Muscle layer of colon (tissue), 2 donors: ENCODE measurements around the gene COL26A1.

Source experiments
- H3K27ac ChIP-seq: one replicate; pipeline ENCODE4 v1.7.0; 2013; ENCODE audit warnings: low read depth, mild to moderate bottlenecking, low read length, moderate library complexity
- H3K27me3 ChIP-seq, 2 donors: one replicate each; pipeline ENCODE4 v1.7.0; 2013; ENCODE audit warnings: low read length in 2 of 2, mild to moderate bottlenecking in 2 of 2; ENCODE audit not compliant: insufficient read depth in 2 of 2, control insufficient read depth in 1 of 2
- H3K36me3 ChIP-seq: one replicate; pipeline ENCODE4 v1.7.0; 2013; ENCODE audit warnings: mild to moderate bottlenecking, low read length; ENCODE audit not compliant: insufficient read depth
- H3K4me1 ChIP-seq: one replicate; pipeline ENCODE4 v1.7.0; 2013; ENCODE audit warnings: mild to moderate bottlenecking, low read length; ENCODE audit not compliant: insufficient read depth
- H3K4me3 ChIP-seq, 2 donors: one replicate each; pipeline ENCODE4 v1.7.0; 2013; ENCODE audit warnings: low read length in 2 of 2, low read depth in 1 of 2, mild to moderate bottlenecking in 1 of 2, moderate library complexity in 1 of 2
- H3K9ac ChIP-seq: one replicate; pipeline ENCODE4 v1.7.0; 2013; ENCODE audit warnings: low read length
- H3K9me3 ChIP-seq: one replicate; pipeline ENCODE4 v1.7.0; 2013; ENCODE audit warnings: mild to moderate bottlenecking, low read length
- donor health status: abdominal sarcoma.
- donor health status: Adenocarcinoma of cecum.

COL26A1 gene

DNA sequence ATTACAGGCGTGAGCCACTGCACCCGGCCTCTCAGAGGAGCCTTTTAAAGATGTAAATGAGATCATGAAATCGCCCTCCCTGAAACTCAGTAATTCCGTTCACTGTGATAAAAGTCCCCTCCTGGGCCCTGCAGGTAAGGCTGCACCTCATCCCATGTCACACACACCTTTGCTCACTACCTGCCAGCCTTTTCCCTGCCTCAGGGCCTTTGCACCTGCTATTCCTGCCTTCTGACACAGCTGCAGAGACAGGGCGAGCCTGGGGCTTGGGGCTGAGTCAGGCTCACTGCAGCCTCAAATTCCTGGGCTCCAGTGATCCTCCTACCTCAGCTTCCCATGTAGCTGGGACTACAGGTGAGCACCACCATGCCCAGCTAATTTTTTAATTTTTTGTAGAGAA is 147.6 kb downstream of the COL26A1 start:
- no peak overlapping the region for H3K4me3 ChIP-seq
- no peaks in the 10 kb centered on the region for H3K36me3 ChIP-seq
- H3K27ac ChIP-seq: no peak overlapping the region
- H3K27me3 ChIP-seq: peaks cover 0 to 13% of the 10 kb centered on the region in 2 donors
- no peaks in the 10 kb centered on the region for H3K4me1 ChIP-seq
- no peak overlapping the region for H3K9ac ChIP-seq
- no peaks in the 10 kb centered on the region for H3K9me3 ChIP-seq

- Histone ChIP-seq H3K9ac (no peak overlapping the region), H3K27ac (no peak overlapping the region), H3K4me1 (no peaks in the 10 kb centered on the region), H3K4me3 (no peak overlapping the region), H3K36me3 (no peaks in the 10 kb centered on the region), H3K9me3 (no peaks in the 10 kb centered on the region), H3K27me3 (peaks cover 0 to 13% of the 10 kb centered on the region in 2 donors)
Observed at GRCh38 chr7:101511965-101512364, 149.3 kb downstream of the COL26A1 start.

GRCh38 chr7:101516851-101517250 is 154.2 kb downstream of the COL26A1 start:
- no peak overlapping the region for H3K27ac ChIP-seq
- no peak overlapping the region for H3K4me3 ChIP-seq
- H3K9ac ChIP-seq: no peak overlapping the region
- H3K27me3 ChIP-seq: peaks cover 0 to 6% of the 10 kb centered on the region in 2 donors
- H3K4me1 ChIP-seq: no peaks in the 10 kb centered on the region
- H3K9me3 ChIP-seq: no peaks in the 10 kb centered on the region
- no peaks in the 10 kb centered on the region for H3K36me3 ChIP-seq

- H3K27me3 ChIP-seq: peaks cover 0 to 6% of the 10 kb centered on the region in 2 donors
- no peaks in the 10 kb centered on the region for H3K36me3 ChIP-seq
- no peak overlapping the region for H3K4me3 ChIP-seq
- H3K9me3 ChIP-seq: no peaks in the 10 kb centered on the region
- no peak overlapping the region for H3K9ac ChIP-seq
- no peak overlapping the region for H3K27ac ChIP-seq
- H3K4me1 ChIP-seq: no peaks in the 10 kb centered on the region
Observed at GRCh38 chr7:101517304-101517703, 154.6 kb downstream of the COL26A1 start.

GRCh38 chr7:101518336-101518735 is 155.7 kb downstream of the COL26A1 start:
- no peaks in the 10 kb centered on the region for H3K9me3 ChIP-seq
- no peaks in the 10 kb centered on the region for H3K4me1 ChIP-seq
- H3K27ac ChIP-seq: no peak overlapping the region
- no peak overlapping the region for H3K4me3 ChIP-seq
- H3K27me3 ChIP-seq: peaks cover 0 to 6% of the 10 kb centered on the region in 2 donors
- H3K36me3 ChIP-seq: no peaks in the 10 kb centered on the region
- H3K9ac ChIP-seq: no peak overlapping the region

GRCh38 chr7:101519324-101520023 is 156.8 kb downstream of the COL26A1 start:
- Histone ChIP-seq H3K27me3 (peaks cover 0 to 3% of the 10 kb centered on the region in 2 donors), H3K27ac (no peak overlapping the region), H3K4me1 (no peaks in the 10 kb centered on the region), H3K4me3 (no peak overlapping the region), H3K9me3 (no peaks in the 10 kb centered on the region), H3K36me3 (no peaks in the 10 kb centered on the region), H3K9ac (no peak overlapping the region)

- Histone ChIP-seq H3K36me3 (no peaks in the 10 kb centered on the region), H3K9ac (no peak overlapping the region), H3K27me3 (no peaks in the 10 kb centered on the region), H3K27ac (no peak overlapping the region), H3K4me1 (no peaks in the 10 kb centered on the region), H3K9me3 (no peaks in the 10 kb centered on the region), H3K4me3 (no peak overlapping the region)
Observed at GRCh38 chr7:101521430-101521925, 158.8 kb downstream of the COL26A1 start.

- Histone ChIP-seq H3K4me3 (no peak overlapping the region), H3K27ac (no peak overlapping the region), H3K36me3 (no peaks in the 10 kb centered on the region)
Observed at GRCh38 chr7:101522021-101522420, 159.3 kb downstream of the COL26A1 start.

DNA sequence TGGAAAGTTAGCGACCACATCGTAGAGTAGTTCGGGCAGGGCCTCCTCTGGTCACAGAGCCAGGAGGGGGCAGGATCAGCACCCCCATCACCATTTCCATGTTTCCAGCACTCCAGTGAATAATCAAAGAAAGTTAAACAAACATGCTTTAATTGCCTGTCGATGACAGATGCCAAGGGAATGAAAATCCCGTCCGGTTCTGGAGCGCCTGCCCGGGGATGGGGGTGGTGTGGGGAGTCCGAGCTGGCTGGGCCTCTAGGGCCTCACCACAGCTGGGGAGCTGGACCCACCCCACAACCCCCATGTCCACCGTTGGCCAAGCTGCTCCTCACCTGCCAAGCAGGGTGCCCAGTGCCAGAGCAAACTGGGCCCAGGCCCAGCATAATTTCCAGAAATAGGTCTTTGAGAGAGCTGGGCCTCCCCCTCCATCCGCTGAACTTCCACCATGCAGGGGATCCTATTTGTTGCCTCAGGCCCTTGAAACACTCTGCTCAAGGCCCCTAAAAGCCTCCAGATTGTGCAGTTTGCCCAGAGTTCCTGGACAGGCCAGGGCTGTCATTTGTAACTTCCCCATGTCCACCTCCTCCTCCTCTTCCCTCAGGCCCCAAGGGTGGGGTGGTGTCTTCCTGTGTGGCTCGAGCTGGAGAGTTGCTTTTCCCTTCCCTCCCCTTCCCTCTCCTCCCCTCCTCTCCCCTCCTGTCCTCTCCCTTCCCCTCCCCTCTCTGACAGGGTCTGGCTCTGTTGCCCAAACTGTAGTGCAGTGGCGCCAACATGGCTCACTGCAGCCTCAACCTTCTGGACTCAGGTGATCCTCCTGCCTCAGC is 165.4 kb downstream of the COL26A1 start:
- H3K4me1 ChIP-seq: no peaks in the 10 kb centered on the region
- no peaks in the 10 kb centered on the region for H3K27me3 ChIP-seq
- no peak overlapping the region for H3K9ac ChIP-seq
- H3K36me3 ChIP-seq: no peaks in the 10 kb centered on the region
- no peak overlapping the region for H3K4me3 ChIP-seq
- no peak overlapping the region for H3K27ac ChIP-seq
- H3K9me3 ChIP-seq: no peaks in the 10 kb centered on the region

More at GRCh38 chr7:101522021-101522420, 159.3 kb downstream of the COL26A1 start:
- Histone ChIP-seq H3K4me1 (no peaks in the 10 kb centered on the region), H3K9me3 (no peaks in the 10 kb centered on the region), H3K27me3 (no peaks in the 10 kb centered on the region), H3K9ac (no peak overlapping the region)

- H3K4me1 ChIP-seq: no peaks in the 10 kb centered on the region
- no peak overlapping the region for H3K4me3 ChIP-seq
- H3K9me3 ChIP-seq: no peaks in the 10 kb centered on the region
- H3K9ac ChIP-seq: no peak overlapping the region
- no peaks in the 10 kb centered on the region for H3K36me3 ChIP-seq
- H3K27ac ChIP-seq: no peak overlapping the region
- H3K27me3 ChIP-seq: no peaks in the 10 kb centered on the region
Observed at GRCh38 chr7:101529560-101529959, 166.9 kb downstream of the COL26A1 start.

DNA sequence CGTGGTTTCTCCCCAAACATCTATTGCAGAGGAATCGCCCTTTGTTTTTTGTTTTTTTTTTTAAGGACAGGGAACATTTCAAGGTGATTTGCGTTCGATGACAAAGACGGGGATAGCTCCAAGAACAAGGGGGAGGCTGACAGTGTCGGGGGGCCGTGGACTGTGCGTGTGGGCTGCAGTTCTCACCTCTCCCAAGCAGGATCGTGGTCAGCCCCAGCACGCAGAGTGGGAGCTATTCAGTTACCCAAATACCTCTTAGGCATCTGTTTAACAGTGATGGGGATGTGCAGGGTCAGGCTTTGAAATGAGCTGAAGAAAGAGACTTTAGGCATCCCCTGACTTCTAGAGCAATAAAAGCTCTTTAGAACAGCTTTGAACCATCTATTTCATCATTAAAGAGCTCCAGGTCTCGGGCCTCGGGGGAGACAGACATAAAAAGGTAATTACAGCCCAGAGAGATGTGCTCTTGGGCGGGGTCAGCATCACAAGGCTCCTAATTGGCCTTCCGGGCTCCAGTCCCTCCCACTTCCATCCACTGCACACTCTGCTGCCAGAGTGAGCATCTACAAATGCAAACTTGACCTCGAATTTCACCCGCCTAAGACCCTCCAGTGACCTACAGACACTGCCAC is 169.2 kb downstream of the COL26A1 start:
- Histone ChIP-seq H3K9ac (no peak overlapping the region), H3K27ac (no peak overlapping the region), H3K9me3 (no peaks in the 10 kb centered on the region), H3K4me3 (no peak overlapping the region), H3K27me3 (no peaks in the 10 kb centered on the region), H3K36me3 (no peaks in the 10 kb centered on the region), H3K4me1 (no peaks in the 10 kb centered on the region)
